Adrenal gland (tissue), 12 donors: Measurements from ENCODE around the gene ZGRF1. TPM values are rescaled to one million over a fixed set of nuclear protein-coding genes. Genes with fewer than 3 reads are reported as not detected.
"Not testable (repeated sequence)": the region's sequence is repeated elsewhere in the genome, so short reads cannot be mapped to it uniquely, and the experiment has no call there.

Source experiments
- DNase-seq, 7 donors: peaks; one replicate each; pipeline ENCODE4 v3.0.0-alpha.2; 2019 to 2020
- H3K27ac ChIP-seq, 5 donors: fragments of 200-600 bp; sonication (generic) in 4 of 5; 1 replicate in 3 of 5; 2 replicates in 2 of 5; pipeline versions ENCODE4 v1.5.1 to v1.8.0; 2016 to 2020; ENCODE audit warnings: mild to moderate bottlenecking in 1 of 5
- H3K27me3 ChIP-seq: fragments of 200-600 bp; 2 replicates; pipeline ENCODE4 v1.8.0; 2021
- H3K36me3 ChIP-seq, 2 donors: fragments of 200-600 bp; replicated peaks in 1 of 2; 1 replicate in 1 of 2; 2 replicates in 1 of 2; pipeline versions ENCODE4 v1.5.1 to v1.8.0; 2018 to 2022
- H3K4me1 ChIP-seq, 2 donors: fragments of 200-600 bp; replicated peaks in 1 of 2; 1 replicate in 1 of 2; 2 replicates in 1 of 2; pipeline versions ENCODE4 v1.5.1 to v1.8.0; 2018 to 2021
- H3K4me3 ChIP-seq, 4 donors: fragments of 200-600 bp; sonication (generic) in 3 of 4; one replicate each; pipeline ENCODE4 v1.5.1; 2016 to 2018
- H3K9me3 ChIP-seq, 3 donors: fragments of 200-600 bp; sonication (generic) in 1 of 3; replicated peaks in 1 of 3; 1 replicate in 2 of 3; 2 replicates in 1 of 3; pipeline versions ENCODE4 v1.5.1 to v1.8.0; 2016 to 2021
- POLR2A ChIP-seq, 2 donors: fragments of 450-650 bp; IDR thresholded peaks; one replicate each; pipeline ENCODE4 v1.6.1; 2017; ENCODE audit warnings: antibody characterized with exemption in 2 of 2, mild to moderate bottlenecking in 2 of 2, moderate library complexity in 1 of 2
- WGBS, 4 donors: extraction: QIAGEN DNeasy Blood & Tissue Kit in 2 of 4; methylation state at CpG; one replicate each; pipeline versions ENCODE4 v1.1.5 to v1.1.7; 2013 to 2017; 5-methylcytosine and 5-hydroxymethylcytosine counted together
- intact Hi-C, 2 donors: fragments of 100-400 bp; cut with DNase I; formaldehyde crosslinking; loops; one replicate each; pipeline versions ENCODE4 v1.14.1 to v1.15.0; 2022 to 2023
- polyA plus RNA-seq, 3 donors: library from polyadenylated mRNA; stranded (reverse); fragments of 200-250 nt in 2 of 3; fragments of 350-450 nt in 1 of 3; fragmentation: Illumina TruSeq in 1 of 3; extraction: RNeasy Lipid Tissue Mini Kit (QIAGEN cat#74804) in 1 of 3; gene quantifications; one replicate each; pipeline ENCODE4 v1.2.3, GENCODE V29; 2013 to 2014
- total RNA-seq, 9 donors: library from RNA; depleted of rRNA in 4 of 9; stranded (reverse); fragments of >200 nt in 4 of 9; fragments of 120-200 nt in 1 of 9; fragmentation: NEBNext Ultra II Directional in 1 of 9; extraction: Animal tissue kit (Norgen Biotek cat#: 25700) in 1 of 9; gene quantifications; one replicate each; pipeline versions ENCODE4 v1.1.0 to v1.2.4, GENCODE V29; 2013 to 2023
- TF ChIP-seq, protein P1 (sequence below), 6 experiments: fragments of 450-650 bp in 4 of 6; fragments of 200-600 bp in 2 of 6; sonication (generic) in 1 of 6; IDR thresholded peaks; 1 replicate in 5 of 6; 2 replicates in 1 of 6; pipeline versions ENCODE4 v1.5.1 to v1.8.0; 2016 to 2021; ENCODE audit warnings: antibody characterized with exemption in 6 of 6, mild to moderate bottlenecking in 2 of 6, moderate library complexity in 1 of 6
- donor health status: healthy with polysubstance abuse.
- donor health status: Bipolar disorder and iron deficiency.
- donor health status: DM: yes; HTN: yes; CAD: no.
- donor health status: DM: no; HTN: no; CAD: no.
- donor health status: DM: no; HTN: no; CAD: no.
- donor health status: DM: yes; HTN: yes; CAD: no.

ZGRF1 gene
- total and polyA plus RNA-seq, 12 donors = 0.66 to 17.6 (median 2.8) TPM

DNA sequence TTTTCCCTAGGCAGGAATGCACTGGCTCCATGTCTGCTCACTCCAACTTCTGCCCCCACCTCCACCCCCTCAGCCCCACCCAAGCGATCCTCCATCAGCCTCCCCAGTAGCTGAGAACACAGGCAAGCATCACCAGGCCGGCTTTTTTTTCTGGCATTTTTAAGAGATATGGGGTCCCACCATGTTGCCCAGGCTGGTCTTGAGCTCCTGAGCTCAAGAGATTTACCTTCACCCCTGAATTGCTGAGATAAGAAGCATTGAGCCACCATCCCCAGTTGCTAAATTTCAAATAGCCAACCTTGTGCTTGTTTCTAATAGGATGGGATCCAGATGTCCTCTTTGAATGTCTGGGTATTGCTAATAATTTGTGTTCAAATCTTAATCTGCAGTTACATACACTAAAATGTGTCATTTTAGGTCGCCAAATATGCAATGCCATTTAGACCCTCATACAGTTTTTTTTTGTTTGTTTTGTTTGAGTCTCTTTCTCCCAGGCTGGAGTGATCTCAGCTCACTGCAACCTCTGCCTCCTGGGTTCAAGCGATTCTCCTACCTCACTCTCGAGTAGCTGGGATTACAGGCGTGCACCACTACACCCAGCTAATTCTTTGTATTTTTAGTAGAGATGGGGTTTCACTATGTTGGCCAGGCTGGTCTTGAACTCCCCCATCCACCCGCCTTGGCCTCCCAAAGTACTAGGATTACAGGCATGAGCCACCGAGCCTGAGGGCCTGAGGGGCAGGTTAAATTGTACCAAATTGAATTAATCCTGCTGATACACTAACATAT is 9.0 kb upstream of the ZGRF1 start:
- intact Hi-C loops = no loop called here
- Histone ChIP-seq H3K4me1 (peaks cover 0 to 4% of the 10 kb centered on the region in 2 donors), H3K9me3 (no peaks in the 10 kb centered on the region), H3K27me3 (no peaks in the 10 kb centered on the region), H3K4me3 (no peak overlapping the region), H3K27ac (no peak overlapping the region), H3K36me3 (peaks cover 3 to 54% of the 10 kb centered on the region in 2 donors)
- TF ChIP-seq POLR2A (IDR thresholded peaks at IDR 0.05) = no peak
- TF ChIP-seq, protein P1, sequence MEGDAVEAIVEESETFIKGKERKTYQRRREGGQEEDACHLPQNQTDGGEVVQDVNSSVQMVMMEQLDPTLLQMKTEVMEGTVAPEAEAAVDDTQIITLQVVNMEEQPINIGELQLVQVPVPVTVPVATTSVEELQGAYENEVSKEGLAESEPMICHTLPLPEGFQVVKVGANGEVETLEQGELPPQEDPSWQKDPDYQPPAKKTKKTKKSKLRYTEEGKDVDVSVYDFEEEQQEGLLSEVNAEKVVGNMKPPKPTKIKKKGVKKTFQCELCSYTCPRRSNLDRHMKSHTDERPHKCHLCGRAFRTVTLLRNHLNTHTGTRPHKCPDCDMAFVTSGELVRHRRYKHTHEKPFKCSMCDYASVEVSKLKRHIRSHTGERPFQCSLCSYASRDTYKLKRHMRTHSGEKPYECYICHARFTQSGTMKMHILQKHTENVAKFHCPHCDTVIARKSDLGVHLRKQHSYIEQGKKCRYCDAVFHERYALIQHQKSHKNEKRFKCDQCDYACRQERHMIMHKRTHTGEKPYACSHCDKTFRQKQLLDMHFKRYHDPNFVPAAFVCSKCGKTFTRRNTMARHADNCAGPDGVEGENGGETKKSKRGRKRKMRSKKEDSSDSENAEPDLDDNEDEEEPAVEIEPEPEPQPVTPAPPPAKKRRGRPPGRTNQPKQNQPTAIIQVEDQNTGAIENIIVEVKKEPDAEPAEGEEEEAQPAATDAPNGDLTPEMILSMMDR (IDR thresholded peaks at IDR 0.05) = no peak
- WGBS, 4 donors = 79 to 86% (median 82%) methylated on average over 8 of the region's 8 CpGs
- DNase-seq = no peak

DNA sequence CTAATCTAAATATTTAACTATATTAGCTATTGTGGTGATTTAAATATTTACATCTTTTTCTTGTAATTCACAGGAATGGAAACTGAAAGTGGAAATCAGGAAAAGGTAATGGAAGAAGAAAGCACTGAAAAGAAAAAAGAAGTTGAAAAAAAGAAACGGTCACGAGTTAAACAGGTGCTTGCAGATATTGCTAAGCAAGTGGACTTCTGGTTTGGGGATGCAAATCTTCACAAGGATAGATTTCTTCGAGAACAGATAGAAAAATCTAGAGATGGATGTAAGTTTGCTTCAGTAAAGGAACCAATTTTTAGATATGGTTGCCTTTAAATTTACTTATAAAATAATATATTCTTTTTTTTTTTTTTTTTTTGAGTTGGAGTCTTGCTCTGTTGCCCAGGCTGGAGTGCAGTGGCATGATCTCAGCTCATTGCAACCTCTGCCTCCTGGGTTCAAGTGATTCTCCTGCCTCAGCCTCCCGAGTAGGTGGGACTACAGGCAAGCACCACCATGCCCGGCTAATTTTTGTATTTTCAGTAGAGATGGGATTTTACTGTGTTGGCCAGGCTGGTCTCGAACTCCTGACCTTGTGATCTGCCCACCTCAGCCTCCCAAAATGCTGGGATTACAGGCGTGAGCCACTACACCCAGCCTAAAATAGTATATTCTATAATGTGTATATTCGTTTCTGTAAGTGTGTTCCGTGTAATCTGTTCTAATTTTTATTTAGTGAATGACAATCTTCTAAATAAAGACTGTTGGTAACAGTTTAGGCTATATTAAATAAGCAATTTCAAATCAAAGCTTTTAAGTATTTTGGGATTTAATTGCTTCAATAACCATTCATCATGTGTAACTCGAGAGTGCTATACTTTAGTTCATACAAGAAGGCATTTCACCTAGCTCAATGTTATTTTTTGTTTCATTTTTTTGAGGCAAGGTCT is 8.2 kb upstream of the ZGRF1 start:
- H3K4me3 ChIP-seq, DNase-seq, H3K4me1 ChIP-seq, H3K9me3 ChIP-seq, H3K27ac ChIP-seq, intact Hi-C loops, H3K27me3 ChIP-seq: not testable (repeated sequence)
- 90 to 94% (median 91%) methylated on average over 10 of the region's 10 CpGs for WGBS, 4 donors
- peaks cover 3 to 45% of the 10 kb centered on the region in 2 donors for H3K36me3 ChIP-seq

DNA sequence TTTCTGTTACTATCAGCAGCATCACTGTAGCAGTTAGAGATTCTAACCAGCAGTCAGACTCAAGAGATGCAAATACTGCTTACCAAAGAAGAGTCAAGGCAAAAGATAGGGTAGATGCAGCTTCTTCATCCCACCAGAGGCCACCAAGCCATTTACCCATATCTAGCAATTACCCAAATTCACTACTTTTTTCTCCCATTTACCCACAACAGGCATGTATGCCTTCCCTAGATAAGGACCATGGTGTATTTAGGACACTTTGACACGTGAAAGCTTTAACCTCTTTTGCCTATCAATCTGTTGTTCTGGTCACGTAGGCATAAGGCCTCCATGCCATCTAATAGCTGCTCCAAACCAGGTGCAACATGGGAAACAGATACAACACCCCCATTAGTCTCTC is 5.8 kb upstream of the ZGRF1 start:
- WGBS, 4 donors = 83 to 89% (median 85%) methylated on average over 2 of the region's 2 CpGs

GRCh38 chr4:112637552-112637866 is 800 bp upstream of the ZGRF1 start:
- H3K36me3 ChIP-seq = no peaks in the 10 kb centered on the region
- WGBS, 4 donors = 0 to 1% (median 1%) methylated on average over 8 of the region's 8 CpGs
- intact Hi-C loops = no loop called here
- DNase-seq = no peak
- peak overlapping the region; percentile 1 to 66 (median 29) for H3K4me3 ChIP-seq
- H3K27ac ChIP-seq = peak overlapping the region; percentile 69 to 98 (median 89)
- TF ChIP-seq, protein P1 (IDR thresholded peaks at IDR 0.05) = no peak
- peak in 1 of 2 donors; percentile 22 for TF ChIP-seq POLR2A (IDR thresholded peaks at IDR 0.05)
- no peaks in the 10 kb centered on the region for H3K9me3 ChIP-seq
- H3K27me3 ChIP-seq = no peaks in the 10 kb centered on the region
- H3K4me1 ChIP-seq = peaks cover 6 to 28% of the 10 kb centered on the region in 2 donors

More for the DNA sequence above, 5.8 kb upstream of the ZGRF1 start:
- Histone ChIP-seq H3K9me3 (no peaks in the 10 kb centered on the region), H3K4me3 (no peak overlapping the region), H3K4me1 (peaks cover 0 to 19% of the 10 kb centered on the region in 2 donors), H3K27me3 (no peaks in the 10 kb centered on the region), H3K27ac (no peak overlapping the region), H3K36me3 (peaks cover 0 to 26% of the 10 kb centered on the region in 2 donors)
- intact Hi-C loops = no loop called here
- TF ChIP-seq, protein P1 (IDR thresholded peaks at IDR 0.05) = no peak
- TF ChIP-seq POLR2A (IDR thresholded peaks at IDR 0.05) = no peak
- no peak for DNase-seq
